Spleen (tissue), 11 donors: Measurements from ENCODE around the gene ITGA2. TPM values are rescaled to one million over a fixed set of nuclear protein-coding genes. Genes with fewer than 3 reads are reported as not detected.
"Not testable (repeated sequence)": the region's sequence is repeated elsewhere in the genome, so short reads cannot be mapped to it uniquely, and the experiment has no call there.

Source experiments
- DNase-seq: peaks from one replicate; pipeline ENCODE4 v3.0.0-alpha.2; 2020
- H3K27ac ChIP-seq, 8 donors: fragments of 200-600 bp; sonication (generic) in 7 of 8; 1 replicate in 4 of 8; 2 replicates in 4 of 8; pipeline versions ENCODE4 v1.5.0 to v1.8.0; 2016 to 2021; ENCODE audit warnings: inconsistent platforms in 4 of 8, mild to moderate bottlenecking in 4 of 8, moderate library complexity in 1 of 8
- H3K27me3 ChIP-seq, 7 donors: fragments of 200-600 bp; sonication (generic) in 6 of 7; replicated peaks in 1 of 7; 1 replicate in 4 of 7; 2 replicates in 3 of 7; pipeline versions ENCODE4 v1.5.0 to v1.8.0; 2016 to 2021; ENCODE audit warnings: inconsistent platforms in 3 of 7, mild to moderate bottlenecking in 1 of 7
- H3K36me3 ChIP-seq, 6 donors: fragments of 200-600 bp; sonication (generic) in 5 of 6; 1 replicate in 4 of 6; 2 replicates in 2 of 6; pipeline versions ENCODE4 v1.5.0 to v1.8.0; 2016 to 2021; ENCODE audit warnings: inconsistent platforms in 2 of 6
- H3K4me1 ChIP-seq, 6 donors: fragments of 200-600 bp; sonication (generic) in 5 of 6; 1 replicate in 3 of 6; 2 replicates in 3 of 6; pipeline versions ENCODE4 v1.5.0 to v1.8.0; 2016 to 2021; ENCODE audit warnings: inconsistent platforms in 3 of 6
- H3K4me3 ChIP-seq, 8 donors: fragments of 200-600 bp; sonication (generic) in 7 of 8; 1 replicate in 4 of 8; 2 replicates in 4 of 8; pipeline versions ENCODE4 v1.5.0 to v1.8.0; 2016 to 2021; ENCODE audit warnings: inconsistent platforms in 4 of 8, mild to moderate bottlenecking in 4 of 8, moderate library complexity in 2 of 8
- H3K9me3 ChIP-seq, 8 donors: fragments of 200-600 bp; sonication (generic) in 7 of 8; 1 replicate in 4 of 8; 2 replicates in 4 of 8; pipeline versions ENCODE4 v1.5.0 to v1.8.0; 2016 to 2021; ENCODE audit warnings: inconsistent platforms in 4 of 8
- POLR2A ChIP-seq, 3 donors: fragments of 450-650 bp; IDR thresholded peaks; one replicate each; pipeline ENCODE4 v1.5.1; 2017; ENCODE audit warnings: antibody characterized with exemption in 3 of 3, mild to moderate bottlenecking in 1 of 3
- POLR2AphosphoS5 ChIP-seq, 3 donors: sonication (generic); formaldehyde crosslinking; IDR thresholded peaks; one replicate each; pipeline ENCODE4 v1.5.1; 2017; ENCODE audit warnings: antibody characterized with exemption in 3 of 3
- WGBS, 5 donors: extraction: QIAGEN DNeasy Blood & Tissue Kit in 3 of 5; methylation state at CpG; one replicate each; pipeline versions ENCODE4 v1.1.5 to v1.1.7; 2013 to 2018; 5-methylcytosine and 5-hydroxymethylcytosine counted together
- intact Hi-C: fragments of 100-400 bp; cut with DNase I; formaldehyde crosslinking; loops from one replicate; pipeline ENCODE4 v1.15.0; 2023; ENCODE audit warnings: low total_unique reads
- polyA plus RNA-seq, 3 donors: library from polyadenylated mRNA; stranded (reverse); fragments of 200-250 nt; gene quantifications; one replicate each; pipeline ENCODE4 v1.2.1, GENCODE V29; 2013
- total RNA-seq, 7 donors: library from RNA; depleted of rRNA in 3 of 7; stranded (reverse); fragments of >200 nt in 3 of 7; fragmentation: NEBNext Ultra II Directional in 4 of 7; extraction: Animal tissue kit (Norgen Biotek cat#: 25700) in 4 of 7; gene quantifications; one replicate each; pipeline versions ENCODE4 v1.1.0 to v1.2.1, GENCODE V29; 2016 to 2021
- TF ChIP-seq, protein P1 (sequence below), 11 experiments: fragments of 200-600 bp in 7 of 11; fragments of 450-650 bp in 4 of 11; sonication (generic) in 4 of 11; IDR thresholded peaks in 8 of 11; conservative IDR thresholded peaks in 3 of 11; 1 replicate in 7 of 11; 2 replicates in 4 of 11; pipeline versions ENCODE4 v1.4.0 to v1.8.0; 2016 to 2021; ENCODE audit warnings: antibody characterized with exemption in 11 of 11, inconsistent platforms in 4 of 11, mild to moderate bottlenecking in 1 of 11
- donor health status: healthy with polysubstance abuse.
- donor health status: DM: no; HTN: no; CAD: no; lungs with moderate emphysema.
- donor health status: DM: no; HTN: no; CAD: no.
- donor health status: Bipolar disorder and iron deficiency.
- donor health status: healthy.
- donor health status: DM: no; HTN: no; CAD: no.
- donor health status: DM: yes; HTN: yes; CAD: no.

ITGA2 gene
- total and polyA plus RNA-seq, 10 donors: 0.54 to 21.6 (median 13.1) TPM

DNA sequence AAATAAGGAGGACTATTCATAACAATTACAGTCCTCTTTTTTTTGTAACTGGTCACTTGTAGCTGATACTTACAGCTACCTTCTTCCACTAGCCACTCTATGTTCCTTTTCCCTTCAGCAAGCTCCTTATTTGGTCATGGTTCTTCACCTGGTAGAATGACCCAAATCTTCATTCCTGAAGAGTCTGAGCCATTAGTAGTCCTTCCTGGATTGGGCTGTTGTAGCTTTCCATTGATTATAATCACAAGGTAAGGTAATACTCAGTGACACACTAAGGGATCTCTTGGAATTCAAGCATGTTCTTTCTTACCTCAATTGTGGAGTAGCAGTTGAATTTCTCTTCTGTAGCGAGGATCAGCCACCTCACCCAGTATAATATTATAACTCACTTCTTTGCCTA is 25.5 kb upstream of the ITGA2 start:
- Histone ChIP-seq H3K4me1 (peaks cover 0 to 13% (median 3%) of the 10 kb centered on the region in 6 donors), H3K27ac (no peak overlapping the region), H3K27me3 (no peaks in the 10 kb centered on the region), H3K4me3 (no peak overlapping the region), H3K36me3 (no peaks in the 10 kb centered on the region), H3K9me3 (peaks cover 0 to 8% (median 0%) of the 10 kb centered on the region in 8 donors)
- DNase-seq: no peak
- TF ChIP-seq, protein P1, sequence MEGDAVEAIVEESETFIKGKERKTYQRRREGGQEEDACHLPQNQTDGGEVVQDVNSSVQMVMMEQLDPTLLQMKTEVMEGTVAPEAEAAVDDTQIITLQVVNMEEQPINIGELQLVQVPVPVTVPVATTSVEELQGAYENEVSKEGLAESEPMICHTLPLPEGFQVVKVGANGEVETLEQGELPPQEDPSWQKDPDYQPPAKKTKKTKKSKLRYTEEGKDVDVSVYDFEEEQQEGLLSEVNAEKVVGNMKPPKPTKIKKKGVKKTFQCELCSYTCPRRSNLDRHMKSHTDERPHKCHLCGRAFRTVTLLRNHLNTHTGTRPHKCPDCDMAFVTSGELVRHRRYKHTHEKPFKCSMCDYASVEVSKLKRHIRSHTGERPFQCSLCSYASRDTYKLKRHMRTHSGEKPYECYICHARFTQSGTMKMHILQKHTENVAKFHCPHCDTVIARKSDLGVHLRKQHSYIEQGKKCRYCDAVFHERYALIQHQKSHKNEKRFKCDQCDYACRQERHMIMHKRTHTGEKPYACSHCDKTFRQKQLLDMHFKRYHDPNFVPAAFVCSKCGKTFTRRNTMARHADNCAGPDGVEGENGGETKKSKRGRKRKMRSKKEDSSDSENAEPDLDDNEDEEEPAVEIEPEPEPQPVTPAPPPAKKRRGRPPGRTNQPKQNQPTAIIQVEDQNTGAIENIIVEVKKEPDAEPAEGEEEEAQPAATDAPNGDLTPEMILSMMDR (IDR thresholded peaks at IDR 0.05 in 8 of 11, conservative IDR thresholded peaks at IDR 0.05 in 3 of 11): no peak
- no peak for TF ChIP-seq POLR2AphosphoS5 (IDR thresholded peaks at IDR 0.05)
- no peak for TF ChIP-seq POLR2A (IDR thresholded peaks at IDR 0.05)
- 83 to 100% (median 95%) methylated on average over 1 of the region's 1 CpG for WGBS, 5 donors
- intact Hi-C loops: no loop called here

DNA sequence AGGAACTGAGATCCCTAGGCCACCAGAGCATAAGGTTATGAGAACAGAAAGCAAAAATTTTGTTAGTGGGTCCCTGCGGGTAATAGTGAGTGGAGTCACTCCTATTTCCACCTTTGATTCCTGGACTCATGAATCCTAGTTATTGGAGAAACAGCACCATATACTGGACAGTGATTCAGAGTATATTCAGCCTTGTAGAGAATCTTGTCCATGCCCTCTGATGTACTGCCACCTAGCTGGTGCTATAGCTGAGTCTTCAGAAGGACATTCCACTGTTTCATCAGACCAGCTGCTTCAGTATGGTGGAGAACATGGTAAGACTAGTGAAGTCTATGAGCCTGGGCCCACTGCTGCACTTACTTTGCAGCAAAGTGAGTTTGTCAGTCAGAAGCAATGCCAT is 25.0 kb upstream of the ITGA2 start:
- Histone ChIP-seq H3K27ac (no peak overlapping the region), H3K4me1 (peaks cover 0 to 13% (median 0%) of the 10 kb centered on the region in 6 donors), H3K9me3 (peaks cover 0 to 8% (median 2%) of the 10 kb centered on the region in 8 donors), H3K4me3 (no peak overlapping the region), H3K27me3 (no peaks in the 10 kb centered on the region), H3K36me3 (no peaks in the 10 kb centered on the region)
- TF ChIP-seq, protein P1 (IDR thresholded peaks at IDR 0.05 in 8 of 11, conservative IDR thresholded peaks at IDR 0.05 in 3 of 11): no peak
- no peak for TF ChIP-seq POLR2A (IDR thresholded peaks at IDR 0.05)
- no peak for TF ChIP-seq POLR2AphosphoS5 (IDR thresholded peaks at IDR 0.05)
- 89 to 100% (median 95%) methylated on average over 1 of the region's 1 CpG for WGBS, 5 donors
- intact Hi-C loops: no loop called here
- DNase-seq: no peak

DNA sequence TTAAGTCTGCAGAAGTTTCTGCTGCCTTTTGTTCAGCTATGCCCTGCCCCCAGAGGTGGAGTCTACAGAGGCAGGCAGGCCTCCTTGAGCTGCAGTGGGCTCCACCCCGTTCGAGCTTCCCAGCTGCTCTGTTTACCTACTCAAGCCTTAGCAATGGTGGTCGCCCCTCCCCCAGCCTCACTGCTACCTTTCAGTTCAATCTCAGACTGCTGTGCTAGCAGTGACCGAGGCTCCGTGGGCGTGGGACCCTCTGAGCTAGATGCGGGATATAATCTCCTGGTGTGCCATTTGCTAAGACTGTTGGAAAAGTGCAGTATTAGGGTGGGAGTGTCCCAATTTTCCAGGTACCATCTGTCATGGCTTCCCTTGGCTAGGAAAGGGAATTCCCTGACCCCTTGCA is 13.0 kb upstream of the ITGA2 start:
- H3K27me3 ChIP-seq, intact Hi-C loops, H3K36me3 ChIP-seq, H3K4me1 ChIP-seq, H3K4me3 ChIP-seq, H3K27ac ChIP-seq, DNase-seq: not testable (repeated sequence)
- H3K9me3 ChIP-seq: peaks cover 0 to 22% (median 12%) of the 10 kb centered on the region in 8 donors
- 84 to 97% (median 89%) methylated on average over 6 to 7 of the region's 7 CpGs for WGBS, 5 donors

DNA sequence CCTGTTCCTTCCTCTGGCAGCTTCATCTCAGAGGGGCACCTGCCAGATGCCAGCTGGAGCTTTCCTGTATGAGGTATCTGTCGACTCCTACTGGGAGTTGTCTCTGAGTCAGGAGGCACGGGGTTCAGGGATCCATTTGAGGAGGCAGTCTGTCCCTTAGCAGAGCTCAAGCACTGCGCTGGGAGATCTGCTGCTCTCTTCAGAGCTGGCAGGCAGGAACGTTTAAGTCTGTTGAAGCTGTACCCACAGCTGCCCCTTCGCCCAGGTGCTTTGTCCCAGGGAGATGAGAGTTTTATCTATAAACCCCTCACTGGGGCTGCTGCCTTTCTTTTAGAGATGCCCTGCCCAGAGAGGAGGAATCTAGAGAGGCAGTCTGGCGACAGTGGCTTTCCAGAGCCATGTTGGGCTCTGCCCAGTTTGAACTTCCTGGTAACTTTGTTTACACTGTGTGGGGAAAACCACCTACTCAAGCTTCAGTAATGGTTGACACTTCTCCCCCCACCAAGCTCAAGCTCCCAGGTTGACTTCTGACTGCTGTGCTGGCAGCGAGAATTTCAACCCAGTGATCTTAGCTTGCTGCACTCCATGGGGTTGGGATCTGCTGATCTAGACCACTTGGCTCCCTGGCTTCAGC is 11.8 kb upstream of the ITGA2 start:
- no peak for DNase-seq
- Histone ChIP-seq H3K27me3 (no peaks in the 10 kb centered on the region), H3K4me3 (no peak overlapping the region), H3K9me3 (peaks cover 0 to 22% (median 12%) of the 10 kb centered on the region in 8 donors), H3K27ac (no peak overlapping the region), H3K4me1 (no peaks in the 10 kb centered on the region), H3K36me3 (no peaks in the 10 kb centered on the region)
- intact Hi-C loops: no loop called here
- WGBS, 5 donors: 81 to 94% (median 92%) methylated on average over 6 to 7 of the region's 7 CpGs
- TF ChIP-seq POLR2A (IDR thresholded peaks at IDR 0.05) (no peak), POLR2AphosphoS5 (IDR thresholded peaks at IDR 0.05) (no peak)
- TF ChIP-seq, protein P1 (IDR thresholded peaks at IDR 0.05 in 8 of 11, conservative IDR thresholded peaks at IDR 0.05 in 3 of 11): no peak
